Measurements from ENCODE around the gene WDR26. TPM values are rescaled to one million over a fixed set of nuclear protein-coding genes. Genes with fewer than 3 reads are reported as not detected.

Gene WDR26
- total and polyA plus RNA-seq, 11 donors: 20.2 to 83.8 (median 60.1) TPM

DNA sequence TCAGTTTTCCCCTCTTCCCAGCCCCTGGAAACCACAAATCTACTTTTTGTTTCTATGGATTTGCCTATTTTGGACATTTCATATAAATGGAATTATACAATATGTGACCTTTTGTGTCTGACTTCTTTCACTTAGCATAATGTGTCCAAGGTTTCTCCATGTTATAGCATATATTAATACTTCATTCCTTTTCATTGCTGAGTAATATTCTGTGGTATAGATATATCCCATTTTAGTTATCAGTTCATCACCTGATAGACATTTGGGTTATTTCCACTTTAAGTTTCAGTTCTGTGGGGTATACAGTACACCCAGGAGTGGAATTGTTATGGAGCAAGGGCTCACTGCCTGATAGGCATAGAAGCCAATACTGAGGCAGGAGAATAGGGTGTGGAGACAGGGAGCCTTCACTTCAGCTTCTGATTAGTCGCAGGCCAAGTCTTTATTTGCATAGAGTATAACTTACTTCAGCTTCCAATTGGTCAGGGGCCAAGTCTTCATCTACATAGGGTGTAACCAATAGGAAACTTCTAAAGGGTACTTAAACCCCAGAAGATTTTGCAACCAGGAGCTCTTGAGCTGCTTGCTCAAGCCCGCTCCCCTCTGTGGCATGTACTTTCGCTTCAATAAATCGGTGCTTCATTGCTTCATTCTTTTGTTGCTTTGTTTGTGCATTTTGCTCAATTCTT is 96.3 kb downstream of the WDR26 start:
- intact Hi-C loops (cut with DNase I): loop anchor here in 2 of 10 donors (10.0 kb wide), 2 partner anchors 153 to 643 kb away; partner anchors contain the start of gene DEGS1 (in 1 of the 2)
- no peak overlapping the region for H3K4me3 ChIP-seq

More for the DNA sequence above, 96.3 kb downstream of the WDR26 start:
- H3K4me1 ChIP-seq: peaks cover 0 to 7% (median 0%) of the 10 kb centered on the region in 12 donors
- 80 to 97% (median 95%) methylated on average over 4 of the region's 4 CpGs for WGBS, 4 donors
- peaks cover 0 to 7% (median 3%) of the 10 kb centered on the region in 12 donors for H3K9me3 ChIP-seq
- no peak for DNase-seq
- TF ChIP-seq, protein P1, sequence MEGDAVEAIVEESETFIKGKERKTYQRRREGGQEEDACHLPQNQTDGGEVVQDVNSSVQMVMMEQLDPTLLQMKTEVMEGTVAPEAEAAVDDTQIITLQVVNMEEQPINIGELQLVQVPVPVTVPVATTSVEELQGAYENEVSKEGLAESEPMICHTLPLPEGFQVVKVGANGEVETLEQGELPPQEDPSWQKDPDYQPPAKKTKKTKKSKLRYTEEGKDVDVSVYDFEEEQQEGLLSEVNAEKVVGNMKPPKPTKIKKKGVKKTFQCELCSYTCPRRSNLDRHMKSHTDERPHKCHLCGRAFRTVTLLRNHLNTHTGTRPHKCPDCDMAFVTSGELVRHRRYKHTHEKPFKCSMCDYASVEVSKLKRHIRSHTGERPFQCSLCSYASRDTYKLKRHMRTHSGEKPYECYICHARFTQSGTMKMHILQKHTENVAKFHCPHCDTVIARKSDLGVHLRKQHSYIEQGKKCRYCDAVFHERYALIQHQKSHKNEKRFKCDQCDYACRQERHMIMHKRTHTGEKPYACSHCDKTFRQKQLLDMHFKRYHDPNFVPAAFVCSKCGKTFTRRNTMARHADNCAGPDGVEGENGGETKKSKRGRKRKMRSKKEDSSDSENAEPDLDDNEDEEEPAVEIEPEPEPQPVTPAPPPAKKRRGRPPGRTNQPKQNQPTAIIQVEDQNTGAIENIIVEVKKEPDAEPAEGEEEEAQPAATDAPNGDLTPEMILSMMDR (IDR thresholded peaks at IDR 0.05): no peak
- no peak for TF ChIP-seq POLR2A (IDR thresholded peaks at IDR 0.05)
- no peak for ATAC-seq
- H3K27ac ChIP-seq: no peak overlapping the region
- no peaks in the 10 kb centered on the region for H3K36me3 ChIP-seq
- H3K27me3 ChIP-seq: peaks cover 0 to 11% (median 3%) of the 10 kb centered on the region in 9 donors

Small RNA genes lying within 50 kb of the gene (microRNA-seq; reads per million reads assigned to microRNA genes)
- 0 to 2.9 (median 1.2) reads per million in 4 donors for gene MIR4742

Other genes with a start within 250 kb of the WDR26 start
- gene NVL, start 104.6 kb downstream of the WDR26 start, total RNA-seq: 10 to 100 TPM in 2 of 9 donors, 1 to 10 TPM in 7; 4.8 to 14.8 (median 8.7) TPM
- gene NVL, start 104.6 kb downstream of the WDR26 start, polyA plus RNA-seq: 10 to 100 TPM; 11.8 to 14.1 TPM
- 10 to 100 TPM; 15.7 to 48.6 (median 31.2) TPM for gene CNIH4, start 77.9 kb downstream of the WDR26 start, total RNA-seq
- gene CNIH4, start 77.9 kb downstream of the WDR26 start, polyA plus RNA-seq: 10 to 100 TPM; 52.2 to 84.6 TPM
- 1 to 10 TPM in 2 of 9 donors, under 1 TPM in 5, not detected in 2; 0.40 to 2.6 (median 0.75) TPM for gene CNIH3, start 181.5 kb upstream of the WDR26 start, total RNA-seq
- gene CNIH3, start 181.5 kb upstream of the WDR26 start, polyA plus RNA-seq: under 1 TPM; 0.34 to 0.50 TPM